ENCODE results near the gene WDFY4. TPM values are rescaled to one million over a fixed set of nuclear protein-coding genes. Genes with fewer than 3 reads are reported as not detected.

Gene WDFY4
- total and polyA plus RNA-seq, 9 of the 15 experiments (the other 6 are each of a cell fraction or from before 2014, with no cell fraction given): 0.01 to 0.02 (median 0.01) TPM; not detected in 6

GRCh38 chr10:48820231-48820630, 135.6 kb downstream of the WDFY4 start:
- H3K36me3 ChIP-seq (ENCODE audit: control insufficient read depth, insufficient read depth, low read length): no peaks in the 10 kb centered on the region
- H3K4me1 ChIP-seq (replicated peaks in 1 of 2; ENCODE audit: control insufficient read depth in 2 of 2, insufficient read depth in 2 of 2, low read length in 2 of 2): no peaks in the 10 kb centered on the region
- H4K20me1 ChIP-seq (replicated peaks; ENCODE audit: control insufficient read depth, insufficient read depth, low read length): peaks cover 3% of the 10 kb centered on the region; the same call in 1 of the 2 replicates
- no peak overlapping the region for H3K9ac ChIP-seq (ENCODE audit: insufficient read depth in 1 of 2, low read depth in 2 of 2, low read length in 2 of 2)
- in situ Hi-C loops (cut with MboI) (no loop called here), intact Hi-C loops (cut with micrococcal nuclease) (no loop called here)
- no TSS peak for BruUV-seq (replicated peaks)
- WGBS (ENCODE audit: insufficient coverage, low coverage, missing lambda C conversion rate): under 1% methylated on average over 9 of the region's 9 CpGs
- H3K27ac ChIP-seq (ENCODE audit: extremely low read depth, low read depth, low read length): no peak overlapping the region
- DNase-seq (ENCODE audit: extremely low read depth in 1 of 4, low spot score in 3 of 4): no peak
- POLR2A ChIA-PET: interaction anchor here (0.6 to 1.6 kb wide), 2 partner anchors 55 to 82 kb away, joined by 4 read pairs; no protein-coding TSS in a partner anchor
- CTCF ChIA-PET (ENCODE audit: low intra/inter-chr PET ratio): interaction anchor here (2.9 kb wide), 1 partner anchor 161 kb away, joined by 45 read pairs; no protein-coding TSS in a partner anchor
- peaks cover 16 to 59% of the 10 kb centered on the region in 2 experiments; a peak in 4 of 5 replicates for H3K27me3 ChIP-seq (ENCODE audit: control insufficient read depth in 2 of 2, insufficient read depth in 2 of 2, low read length in 2 of 2)
- no peak overlapping the region for H2AFZ ChIP-seq (ENCODE audit: low read depth, low read length)
- no peaks in the 10 kb centered on the region for H3K9me1 ChIP-seq (ENCODE audit: control insufficient read depth, insufficient read depth, low read length)
- no peak for ATAC-seq
- TF ChIP-seq CEBPZ (IDR thresholded peaks at IDR 0.05; ENCODE audit: borderline replicate concordance, low read depth, low read length): no peak
- TF ChIP-seq XRCC4 (IDR thresholded peaks at IDR 0.05; ENCODE audit: extremely low read depth, insufficient read depth, insufficient read length): no peak
- TF ChIP-seq ZNF449 (CRISPR knock-in tag; IDR thresholded peaks at IDR 0.05): no peak
- no peak for TF ChIP-seq E2F6 (IDR thresholded peaks at IDR 0.05; ENCODE audit: borderline replicate concordance in 1 of 2, extremely low read depth in 1 of 2, insufficient read depth in 1 of 2, insufficient read length in 1 of 2, low read depth in 1 of 2, low read length in 1 of 2, poor library complexity in 1 of 2, severe bottlenecking in 1 of 2)
- TF ChIP-seq DMBX1 (CRISPR knock-in tag; IDR thresholded peaks at IDR 0.05; ENCODE audit: borderline replicate concordance): no peak
- no peak for TF ChIP-seq NR2C2 (CRISPR knock-in tag; IDR thresholded peaks at IDR 0.05)
- TF ChIP-seq NR2C2 (tag; IDR thresholded peaks at IDR 0.05): no peak
- TF ChIP-seq GATAD2B (IDR thresholded peaks at IDR 0.05; ENCODE audit: borderline replicate concordance): no peak
- no peak for TF ChIP-seq CTBP1 (IDR thresholded peaks at IDR 0.05; ENCODE audit: borderline replicate concordance)
- TF ChIP-seq NFE2L1 (tag; IDR thresholded peaks at IDR 0.05; ENCODE audit: borderline replicate concordance, low read depth): no peak
- H3K9me3 ChIP-seq (replicated peaks; ENCODE audit: control insufficient read depth, insufficient read depth, low read depth, low read length): no peaks in the 10 kb centered on the region
- H3K4me2 ChIP-seq (ENCODE audit: insufficient read depth, low read length): no peak overlapping the region
- no peak for FAIRE-seq
- no peak overlapping the region for H3K4me3 ChIP-seq
- no peaks in the 10 kb centered on the region for H3K79me2 ChIP-seq (ENCODE audit: control insufficient read depth, insufficient read depth, low read length)
